Measurements from ENCODE around the gene LIPA. TPM values are rescaled to one million over a fixed set of nuclear protein-coding genes. Genes with fewer than 3 reads are reported as not detected.
"Not testable (repeated sequence)": the region's sequence is repeated elsewhere in the genome, so short reads cannot be mapped to it uniquely, and the experiment has no call there.

Gene LIPA
- 47.1 TPM for polyA plus RNA-seq (2013, experiment 1 of 2)
- polyA plus RNA-seq (2013, experiment 2 of 2): 60.0 TPM

GRCh38 chr10:89251409-89252224 lies at the start of gene LIPA:
Gene LIPA (minus strand): TSS chr10:89251775. CDS start chr10:89247648, 4,127 bp downstream.
- Histone ChIP-seq H3K9me3 (ENCODE audit: insufficient read depth, low read depth, low read length) (peaks cover 14% of the 10 kb centered on the region), H3K27ac (ENCODE audit: low read depth, low read length) (no peak within 1 kb of the TSS)

GRCh38 chr10:89301232-89301631 lies 49.7 kb upstream of the LIPA start:
- Histone ChIP-seq H3K27ac (ENCODE audit: low read depth, low read length) (no peak overlapping the region), H3K9ac (ENCODE audit: low read depth, low read length) (no peak overlapping the region), H3K4me1 (ENCODE audit: insufficient read depth, low read length) (peaks cover 9% of the 10 kb centered on the region; the same call in 1 of the 2 replicates), H3K4me3 (ENCODE audit: low read length) (no peak overlapping the region), H3K36me3 (ENCODE audit: insufficient read depth, low read length) (no peaks in the 10 kb centered on the region), H3K9me3 (ENCODE audit: insufficient read depth, low read depth, low read length) (no peaks in the 10 kb centered on the region), H3K27me3 (ENCODE audit: insufficient read depth, low read length) (no peaks in the 10 kb centered on the region)
- WGBS: 95% methylated on average over 2 of the region's 2 CpGs

More at GRCh38 chr10:89251409-89252224, at the start of gene LIPA:
- Histone ChIP-seq H3K36me3 (ENCODE audit: insufficient read depth, low read length) (no peaks in the 10 kb centered on the region), H3K27me3 (ENCODE audit: insufficient read depth, low read length) (peaks cover 9% of the 10 kb centered on the region; the same call in 1 of the 2 replicates), H3K4me3 (ENCODE audit: low read length) (peak within 1 kb of the TSS; percentile 70), H3K9ac (ENCODE audit: low read depth, low read length) (peak within 1 kb of the TSS; percentile 13), H3K4me1 (ENCODE audit: insufficient read depth, low read length) (0 out of 2 replicates have a peak, but pooled peaks cover 7% of the 10 kb centered on the region)
- 1% methylated on average over 52 of the region's 53 CpGs for WGBS

- H3K4me3 ChIP-seq (ENCODE audit: low read length): no peak overlapping the region
- WGBS: 100% methylated on average over 2 of the region's 4 CpGs
- H3K27me3 ChIP-seq (ENCODE audit: insufficient read depth, low read length): no peaks in the 10 kb centered on the region
- no peaks in the 10 kb centered on the region for H3K36me3 ChIP-seq (ENCODE audit: insufficient read depth, low read length)
- H3K9me3 ChIP-seq (ENCODE audit: insufficient read depth, low read depth, low read length): no peaks in the 10 kb centered on the region
- peaks cover 9% of the 10 kb centered on the region; the same call in 1 of the 2 replicates for H3K4me1 ChIP-seq (ENCODE audit: insufficient read depth, low read length)
- no peak overlapping the region for H3K27ac ChIP-seq (ENCODE audit: low read depth, low read length)
- no peak overlapping the region for H3K9ac ChIP-seq (ENCODE audit: low read depth, low read length)
These were observed 47.5 kb upstream of the LIPA start for GRCh38 chr10:89299031-89299430.

- Histone ChIP-seq H3K4me3 (ENCODE audit: low read length) (no peak overlapping the region), H3K4me1 (ENCODE audit: insufficient read depth, low read length) (peaks cover 9% of the 10 kb centered on the region; the same call in 1 of the 2 replicates), H3K36me3 (ENCODE audit: insufficient read depth, low read length) (no peaks in the 10 kb centered on the region), H3K27me3 (ENCODE audit: insufficient read depth, low read length) (no peaks in the 10 kb centered on the region), H3K9me3 (ENCODE audit: insufficient read depth, low read depth, low read length) (no peaks in the 10 kb centered on the region), H3K27ac (ENCODE audit: low read depth, low read length) (no peak overlapping the region), H3K9ac (ENCODE audit: low read depth, low read length) (no peak overlapping the region)
- 89% methylated on average over 4 of the region's 5 CpGs for WGBS
These were observed 46.2 kb upstream of the LIPA start for GRCh38 chr10:89297791-89298190.

GRCh38 chr10:89297356-89297755 lies 45.8 kb upstream of the LIPA start:
- Histone ChIP-seq H3K27me3 (ENCODE audit: insufficient read depth, low read length) (no peaks in the 10 kb centered on the region), H3K4me3 (ENCODE audit: low read length) (no peak overlapping the region), H3K36me3 (ENCODE audit: insufficient read depth, low read length) (no peaks in the 10 kb centered on the region), H3K9ac (ENCODE audit: low read depth, low read length) (no peak overlapping the region), H3K9me3 (ENCODE audit: insufficient read depth, low read depth, low read length) (no peaks in the 10 kb centered on the region), H3K4me1 (ENCODE audit: insufficient read depth, low read length) (peaks cover 9% of the 10 kb centered on the region; the same call in 1 of the 2 replicates), H3K27ac (ENCODE audit: low read depth, low read length) (no peak overlapping the region)
- 92% methylated on average over 4 of the region's 4 CpGs for WGBS

GRCh38 chr10:89296220-89296648 lies 44.7 kb upstream of the LIPA start:
- Histone ChIP-seq H3K27me3 (ENCODE audit: insufficient read depth, low read length) (no peaks in the 10 kb centered on the region), H3K9me3 (ENCODE audit: insufficient read depth, low read depth, low read length) (0 out of 2 replicates have a peak, but pooled peaks cover 2% of the 10 kb centered on the region), H3K36me3 (ENCODE audit: insufficient read depth, low read length) (no peaks in the 10 kb centered on the region), H3K9ac (ENCODE audit: low read depth, low read length) (no peak overlapping the region), H3K4me1 (ENCODE audit: insufficient read depth, low read length) (peaks cover 2% of the 10 kb centered on the region; the same call in 1 of the 2 replicates), H3K4me3 (ENCODE audit: low read length) (no peak overlapping the region), H3K27ac (ENCODE audit: low read depth, low read length) (no peak overlapping the region)
- 90% methylated on average over 5 of the region's 5 CpGs for WGBS

GRCh38 chr10:89295597-89295996 lies 44.0 kb upstream of the LIPA start:
- H3K9ac ChIP-seq (ENCODE audit: low read depth, low read length): no peak overlapping the region
- H3K36me3 ChIP-seq (ENCODE audit: insufficient read depth, low read length): no peaks in the 10 kb centered on the region
- 86% methylated on average over 1 of the region's 1 CpG for WGBS
- H3K27ac ChIP-seq (ENCODE audit: low read depth, low read length): no peak overlapping the region
- H3K4me3 ChIP-seq (ENCODE audit: low read length): no peak overlapping the region
- H3K27me3 ChIP-seq (ENCODE audit: insufficient read depth, low read length): no peaks in the 10 kb centered on the region
- 0 out of 2 replicates have a peak, but pooled peaks cover 2% of the 10 kb centered on the region for H3K9me3 ChIP-seq (ENCODE audit: insufficient read depth, low read depth, low read length)
- no peaks in the 10 kb centered on the region for H3K4me1 ChIP-seq (ENCODE audit: insufficient read depth, low read length)

- no peaks in the 10 kb centered on the region for H3K36me3 ChIP-seq (ENCODE audit: insufficient read depth, low read length)
- no peak overlapping the region for H3K4me3 ChIP-seq (ENCODE audit: low read length)
- 0 out of 2 replicates have a peak, but pooled peaks cover 2% of the 10 kb centered on the region for H3K9me3 ChIP-seq (ENCODE audit: insufficient read depth, low read depth, low read length)
- H3K27ac ChIP-seq (ENCODE audit: low read depth, low read length): no peak overlapping the region
- H3K4me1 ChIP-seq (ENCODE audit: insufficient read depth, low read length): no peaks in the 10 kb centered on the region
- H3K9ac ChIP-seq (ENCODE audit: low read depth, low read length): no peak overlapping the region
- WGBS: 91% methylated on average over 3 of the region's 3 CpGs
- no peaks in the 10 kb centered on the region for H3K27me3 ChIP-seq (ENCODE audit: insufficient read depth, low read length)
These were observed 43.2 kb upstream of the LIPA start for GRCh38 chr10:89294721-89295239.

GRCh38 chr10:89285303-89285702 lies 33.7 kb upstream of the LIPA start:
- H3K27me3 ChIP-seq (ENCODE audit: insufficient read depth, low read length); H3K27ac ChIP-seq (ENCODE audit: low read depth, low read length); H3K9ac ChIP-seq (ENCODE audit: low read depth, low read length); H3K4me3 ChIP-seq (ENCODE audit: low read length); H3K36me3 ChIP-seq (ENCODE audit: insufficient read depth, low read length); H3K9me3 ChIP-seq (ENCODE audit: insufficient read depth, low read depth, low read length): not testable (repeated sequence)
- 91% methylated on average over 4 of the region's 4 CpGs for WGBS
- peaks cover 13% of the 10 kb centered on the region for H3K4me1 ChIP-seq (ENCODE audit: insufficient read depth, low read length)

GRCh38 chr10:89284711-89285110 lies 33.1 kb upstream of the LIPA start:
- H3K9ac ChIP-seq (ENCODE audit: low read depth, low read length); H3K27ac ChIP-seq (ENCODE audit: low read depth, low read length); H3K4me3 ChIP-seq (ENCODE audit: low read length); H3K36me3 ChIP-seq (ENCODE audit: insufficient read depth, low read length); H3K9me3 ChIP-seq (ENCODE audit: insufficient read depth, low read depth, low read length); H3K27me3 ChIP-seq (ENCODE audit: insufficient read depth, low read length): not testable (repeated sequence)
- peaks cover 13% of the 10 kb centered on the region for H3K4me1 ChIP-seq (ENCODE audit: insufficient read depth, low read length)
- WGBS: 65% methylated on average over 6 of the region's 6 CpGs

GRCh38 chr10:89283936-89284475 lies 32.4 kb upstream of the LIPA start:
- Histone ChIP-seq H3K27me3 (ENCODE audit: insufficient read depth, low read length) (no peaks in the 10 kb centered on the region), H3K27ac (ENCODE audit: low read depth, low read length) (peak overlapping the region; percentile 25; the same call in 1 of the 2 replicates), H3K36me3 (ENCODE audit: insufficient read depth, low read length) (no peaks in the 10 kb centered on the region), H3K9ac (ENCODE audit: low read depth, low read length) (0 out of 2 replicates have a peak overlapping the region, but pooled peaks have one; percentile 0), H3K9me3 (ENCODE audit: insufficient read depth, low read depth, low read length) (0 out of 2 replicates have a peak, but pooled peaks cover 3% of the 10 kb centered on the region), H3K4me1 (ENCODE audit: insufficient read depth, low read length) (peaks cover 13% of the 10 kb centered on the region), H3K4me3 (ENCODE audit: low read length) (no peak overlapping the region)
- 43% methylated on average over 4 of the region's 4 CpGs for WGBS

All from HUES64 (cell line).